Activated T-helper 2 cell treated with anti-CD3 and anti-CD28 coated beads, Interferon-gamma antibody, Interleukin-2, Interleukin-4, amounts not matched to agents 10 μg/mL and 5 μg/mL and 100 μg/mL, durations not matched to agents 14 hours and 24 hours and 36 hours (primary cell): ENCODE measurements around the gene CIITA. TPM values are rescaled to one million over a fixed set of nuclear protein-coding genes. Genes with fewer than 3 reads are reported as not detected.
"Not testable (repeated sequence)": the region's sequence is repeated elsewhere in the genome, so short reads cannot be mapped to it uniquely, and the experiment has no call there.

Experiments
- DNase-seq: peaks from one replicate; pipeline ENCODE4 v3.0.0; 2021; ENCODE audit warnings: low spot score
- H3K27ac Mint-ChIP-seq: one replicate; pipeline ENCODE4 v1.8.0; 2021; ENCODE audit warnings: mixed read lengths
- H3K27me3 Mint-ChIP-seq: one replicate; pipeline ENCODE4 v1.8.0; 2021; ENCODE audit warnings: low read depth, mixed read lengths
- H3K36me3 Mint-ChIP-seq: one replicate; pipeline ENCODE4 v1.8.0; 2021; ENCODE audit warnings: low read depth, mixed read lengths
- H3K4me1 Mint-ChIP-seq: one replicate; pipeline ENCODE4 v1.8.0; 2021; ENCODE audit warnings: low read depth, mixed read lengths
- H3K4me3 Mint-ChIP-seq: one replicate; pipeline ENCODE4 v1.8.0; 2021; ENCODE audit warnings: low read depth, mild to moderate bottlenecking, moderate library complexity, mixed read lengths
- H3K9me3 Mint-ChIP-seq: one replicate; pipeline ENCODE4 v1.8.0; 2021; ENCODE audit warnings: mixed read lengths
- intact Hi-C: fragments of 100-400 bp; cut with micrococcal nuclease; formaldehyde crosslinking; loops from one replicate; pipeline ENCODE4 v1.15.1; 2023
- total RNA-seq: library from RNA; stranded (reverse); gene quantifications from 2 replicates; pipeline ENCODE4 v1.2.3, GENCODE V29; 2022

CIITA gene
- total RNA-seq, 1 donor from 2014 or later = 8.6 TPM

DNA sequence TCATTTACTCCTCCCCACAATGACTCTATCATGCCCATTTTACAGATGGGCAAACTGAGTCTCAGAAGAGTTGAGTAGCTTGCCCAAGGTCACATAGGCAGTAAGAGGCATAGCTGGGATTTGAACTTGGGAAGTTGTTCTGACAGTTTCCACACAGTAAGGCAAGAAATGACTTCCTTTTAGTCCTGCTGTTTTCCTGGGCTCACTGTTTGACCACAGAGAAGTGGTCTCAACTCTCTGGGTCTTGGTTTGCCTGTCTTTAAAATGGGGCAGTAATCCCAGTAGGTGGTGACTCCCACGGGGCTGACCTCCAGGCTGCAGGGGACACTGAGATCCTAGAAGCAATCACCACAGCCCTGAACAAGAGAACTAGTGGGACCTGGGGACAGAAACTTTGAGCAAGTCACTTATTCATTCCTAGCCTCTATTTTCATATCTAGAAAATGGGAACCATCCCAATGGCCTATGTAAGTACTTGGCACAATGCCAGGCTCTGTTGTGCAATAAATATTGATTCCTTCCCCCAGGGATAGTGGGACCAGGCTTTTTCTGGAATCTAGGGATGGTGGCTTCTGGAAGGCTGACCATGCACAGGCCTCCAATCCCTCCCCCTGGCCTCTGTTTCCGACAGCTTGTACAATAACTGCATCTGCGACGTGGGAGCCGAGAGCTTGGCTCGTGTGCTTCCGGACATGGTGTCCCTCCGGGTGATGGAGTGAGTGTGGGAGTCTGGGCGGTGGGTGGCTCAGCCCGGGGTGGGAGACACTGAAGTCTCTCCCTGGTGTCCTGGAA is 44.7 kb downstream of the CIITA start:
- intact Hi-C loops = no loop called here
- H3K27me3 Mint-ChIP-seq = no peaks in the 10 kb centered on the region
- peaks cover 9% of the 10 kb centered on the region for H3K4me1 Mint-ChIP-seq
- H3K4me3 Mint-ChIP-seq = no peak overlapping the region
- peaks cover 25% of the 10 kb centered on the region for H3K36me3 Mint-ChIP-seq
- no peaks in the 10 kb centered on the region for H3K9me3 Mint-ChIP-seq
- no peak overlapping the region for H3K27ac Mint-ChIP-seq
- DNase-seq = no peak

DNA sequence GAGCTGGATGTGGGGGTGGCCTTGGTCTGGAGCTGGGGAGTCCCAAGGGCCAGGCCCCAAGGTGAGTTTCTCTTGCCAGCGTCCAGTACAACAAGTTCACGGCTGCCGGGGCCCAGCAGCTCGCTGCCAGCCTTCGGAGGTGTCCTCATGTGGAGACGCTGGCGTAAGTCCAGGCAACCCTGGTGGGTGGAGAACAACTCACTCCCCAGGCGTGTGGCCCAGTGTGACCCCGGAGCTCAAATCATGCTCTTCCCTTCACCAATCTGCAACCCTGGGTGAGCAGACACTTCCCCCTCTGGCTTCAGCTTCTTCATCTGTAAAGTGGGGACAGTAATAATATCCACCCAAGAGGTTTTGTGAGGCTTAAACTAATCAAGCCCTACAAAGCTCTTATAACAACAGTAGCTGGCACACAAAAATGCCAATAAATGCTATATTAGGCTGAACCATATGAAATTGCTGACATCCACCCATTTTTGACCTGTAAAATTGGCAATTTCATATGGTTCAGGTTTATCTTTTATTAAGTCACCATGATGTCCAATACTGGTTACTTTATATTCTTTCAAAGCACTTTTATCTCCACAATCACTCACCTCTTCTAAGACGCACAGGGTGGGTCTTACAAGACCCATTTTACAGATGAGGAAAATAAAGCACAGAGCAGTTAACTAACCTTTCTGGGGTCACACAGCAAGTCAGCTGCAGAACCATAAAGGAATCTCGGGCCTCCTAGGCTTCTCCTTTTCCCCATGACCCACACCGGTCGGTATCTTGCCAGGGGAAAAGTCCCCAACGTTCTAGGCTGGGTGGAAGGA is 45.5 kb downstream of the CIITA start:
- DNase-seq = no peak
- Mint-ChIP-seq H3K27me3 (no peaks in the 10 kb centered on the region), H3K4me1 (peaks cover 8% of the 10 kb centered on the region), H3K27ac (no peak overlapping the region), H3K36me3 (peaks cover 26% of the 10 kb centered on the region), H3K4me3 (no peak overlapping the region), H3K9me3 (no peaks in the 10 kb centered on the region)
- intact Hi-C loops = no loop called here

DNA sequence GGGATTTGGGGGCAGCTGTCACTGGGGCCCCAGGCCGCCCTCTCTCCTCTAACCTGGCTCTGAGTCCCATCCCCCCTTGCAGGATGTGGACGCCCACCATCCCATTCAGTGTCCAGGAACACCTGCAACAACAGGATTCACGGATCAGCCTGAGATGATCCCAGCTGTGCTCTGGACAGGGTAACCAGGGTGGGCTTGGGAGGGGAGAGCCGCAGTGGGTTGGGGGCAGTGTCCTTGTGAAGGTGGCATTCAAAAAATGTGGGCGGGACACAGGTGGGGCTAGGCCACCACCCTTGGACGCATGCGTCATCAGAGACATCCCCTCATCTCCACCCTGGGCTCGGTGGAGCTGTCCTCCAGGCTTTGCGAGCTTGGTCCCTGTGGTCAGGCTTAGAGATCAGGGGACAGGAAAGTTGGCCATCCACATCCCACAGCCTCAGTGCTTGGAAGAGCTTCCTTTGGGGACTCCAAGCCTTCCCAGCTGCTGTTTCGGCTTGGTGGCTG is 46.2 kb downstream of the CIITA start:
- Mint-ChIP-seq H3K4me1 (peaks cover 6% of the 10 kb centered on the region), H3K36me3 (peaks cover 30% of the 10 kb centered on the region), H3K27me3 (no peaks in the 10 kb centered on the region), H3K27ac (no peak overlapping the region), H3K4me3 (no peak overlapping the region), H3K9me3 (no peaks in the 10 kb centered on the region)
- no peak for DNase-seq
- intact Hi-C loops = no loop called here

DNA sequence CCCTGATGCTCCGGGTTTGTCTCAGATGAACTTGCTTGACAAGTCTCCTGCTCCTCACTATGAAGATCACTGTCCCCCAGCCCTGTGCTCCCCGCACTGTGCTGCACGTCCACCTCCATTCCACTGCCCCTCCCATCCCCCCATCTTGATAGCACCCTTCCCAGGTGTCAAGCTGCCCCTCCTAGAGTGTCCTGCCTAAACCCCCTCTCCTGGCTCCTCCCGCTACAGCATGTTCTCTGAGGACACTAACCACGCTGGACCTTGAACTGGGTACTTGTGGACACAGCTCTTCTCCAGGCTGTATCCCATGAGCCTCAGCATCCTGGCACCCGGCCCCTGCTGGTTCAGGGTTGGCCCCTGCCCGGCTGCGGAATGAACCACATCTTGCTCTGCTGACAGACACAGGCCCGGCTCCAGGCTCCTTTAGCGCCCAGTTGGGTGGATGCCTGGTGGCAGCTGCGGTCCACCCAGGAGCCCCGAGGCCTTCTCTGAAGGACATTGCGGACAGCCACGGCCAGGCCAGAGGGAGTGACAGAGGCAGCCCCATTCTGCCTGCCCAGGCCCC is 46.7 kb downstream of the CIITA start:
- H3K4me3 Mint-ChIP-seq = no peak overlapping the region
- H3K36me3 Mint-ChIP-seq = peaks cover 30% of the 10 kb centered on the region
- H3K4me1 Mint-ChIP-seq = peaks cover 2% of the 10 kb centered on the region
- no peak for DNase-seq
- no peaks in the 10 kb centered on the region for H3K9me3 Mint-ChIP-seq
- H3K27ac Mint-ChIP-seq = no peak overlapping the region
- no peaks in the 10 kb centered on the region for H3K27me3 Mint-ChIP-seq
- intact Hi-C loops = no loop called here

DNA sequence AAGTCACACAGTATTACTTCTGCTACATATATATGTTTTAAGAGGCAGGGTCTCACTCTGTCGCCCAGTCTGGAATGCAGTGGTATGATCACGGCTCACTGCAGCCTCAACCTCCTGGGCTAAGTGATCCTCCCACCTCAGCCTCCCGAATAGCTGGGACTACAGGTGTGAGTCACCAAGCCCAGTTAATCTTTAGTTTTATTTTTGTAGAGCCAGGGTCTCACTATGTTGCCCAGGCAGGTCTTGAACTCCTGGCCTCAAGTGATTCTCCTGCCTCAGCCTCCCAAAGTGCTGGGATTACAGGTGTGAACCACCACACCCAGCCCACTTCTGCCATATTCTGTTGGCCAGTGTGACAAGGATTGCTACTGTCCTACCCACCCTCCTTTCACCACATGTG is 48.3 kb downstream of the CIITA start:
- DNase-seq, H3K9me3 Mint-ChIP-seq, H3K4me1 Mint-ChIP-seq, H3K27me3 Mint-ChIP-seq, H3K27ac Mint-ChIP-seq, intact Hi-C loops, H3K4me3 Mint-ChIP-seq: not testable (repeated sequence)
- H3K36me3 Mint-ChIP-seq = peaks cover 30% of the 10 kb centered on the region

DNA sequence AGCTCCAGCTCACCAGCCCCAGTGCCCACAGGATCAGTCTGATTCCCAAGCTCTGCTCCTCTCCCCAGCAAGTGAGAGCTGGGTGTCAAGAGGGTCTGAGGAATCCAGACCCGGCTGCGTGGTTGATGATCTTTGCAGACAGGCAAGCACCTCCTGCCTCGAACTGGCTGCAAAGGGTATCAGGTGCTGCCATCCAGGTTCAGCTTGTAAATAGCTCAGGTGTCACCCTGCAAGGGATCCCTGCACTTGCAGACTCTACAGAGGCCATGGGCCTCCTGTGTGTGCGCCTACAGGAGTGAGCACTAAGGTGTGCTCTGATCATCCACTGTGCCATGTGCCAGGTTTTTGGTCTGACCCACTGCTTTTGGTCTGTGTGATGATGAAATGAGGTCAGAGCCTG is 49.1 kb downstream of the CIITA start:
- DNase-seq = no peak
- H3K4me3 Mint-ChIP-seq = no peak overlapping the region
- H3K27me3 Mint-ChIP-seq = no peaks in the 10 kb centered on the region
- no peaks in the 10 kb centered on the region for H3K9me3 Mint-ChIP-seq
- intact Hi-C loops = no loop called here
- peaks cover 2% of the 10 kb centered on the region for H3K4me1 Mint-ChIP-seq
- no peak overlapping the region for H3K27ac Mint-ChIP-seq
- H3K36me3 Mint-ChIP-seq = peaks cover 32% of the 10 kb centered on the region

DNA sequence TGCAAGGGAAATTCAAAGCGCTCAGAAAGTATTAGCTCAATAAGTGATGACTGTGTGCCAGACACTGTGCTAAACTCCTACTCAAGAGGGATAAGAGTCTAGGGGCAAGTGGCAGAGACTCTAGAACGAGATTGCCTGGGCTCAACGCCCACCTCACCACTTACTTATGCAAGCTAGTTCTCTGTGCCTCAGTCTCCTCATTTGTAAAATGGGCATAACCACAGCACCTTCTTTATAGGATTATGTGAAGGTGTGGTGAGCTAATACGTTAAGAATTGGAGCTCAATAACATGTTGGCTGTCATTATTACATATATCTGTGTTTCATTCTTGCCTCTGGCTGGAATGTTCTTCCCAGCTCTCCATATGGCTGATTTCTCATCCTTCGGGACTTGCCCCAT is 49.9 kb downstream of the CIITA start:
- H3K9me3 Mint-ChIP-seq = no peaks in the 10 kb centered on the region
- H3K4me1 Mint-ChIP-seq = peaks cover 2% of the 10 kb centered on the region
- DNase-seq = no peak
- intact Hi-C loops = no loop called here
- H3K36me3 Mint-ChIP-seq = peaks cover 39% of the 10 kb centered on the region
- H3K27ac Mint-ChIP-seq = no peak overlapping the region
- H3K4me3 Mint-ChIP-seq = no peak overlapping the region
- no peaks in the 10 kb centered on the region for H3K27me3 Mint-ChIP-seq

DNA sequence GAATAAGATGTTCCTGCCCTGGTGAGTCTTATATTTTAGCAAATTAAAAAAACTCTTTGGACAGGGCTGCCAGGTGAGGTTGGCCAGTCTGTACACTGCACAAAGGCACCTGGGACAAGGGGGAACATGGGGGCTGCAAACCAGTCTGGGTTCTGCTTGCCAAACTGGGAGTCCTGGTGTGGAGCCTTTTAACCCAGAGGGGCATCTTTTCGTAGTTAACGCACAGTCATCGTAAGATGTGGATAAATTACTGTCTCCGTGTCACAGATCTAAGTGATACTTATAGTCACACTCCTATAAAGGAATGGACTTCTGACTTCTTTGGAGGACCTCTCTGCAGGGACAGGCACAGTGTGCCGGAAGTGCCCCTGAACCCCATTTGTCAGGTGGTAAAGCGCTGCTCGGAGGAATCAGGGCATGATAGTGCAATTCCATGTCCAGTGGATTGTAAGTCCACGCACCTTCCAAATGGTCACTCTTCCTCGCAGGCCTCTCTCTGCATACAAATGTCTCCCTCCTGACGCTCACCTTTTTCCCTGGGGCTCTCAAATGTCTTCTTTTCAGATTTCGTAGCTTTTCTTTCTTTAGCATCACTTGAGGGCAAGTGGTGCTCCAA is 50.6 kb downstream of the CIITA start:
- no peak for DNase-seq
- H3K27ac Mint-ChIP-seq = no peak overlapping the region
- peaks cover 39% of the 10 kb centered on the region for H3K36me3 Mint-ChIP-seq
- H3K9me3 Mint-ChIP-seq = no peaks in the 10 kb centered on the region
- no peaks in the 10 kb centered on the region for H3K27me3 Mint-ChIP-seq
- peaks cover 2% of the 10 kb centered on the region for H3K4me1 Mint-ChIP-seq
- H3K4me3 Mint-ChIP-seq = no peak overlapping the region
- intact Hi-C loops = no loop called here

DNA sequence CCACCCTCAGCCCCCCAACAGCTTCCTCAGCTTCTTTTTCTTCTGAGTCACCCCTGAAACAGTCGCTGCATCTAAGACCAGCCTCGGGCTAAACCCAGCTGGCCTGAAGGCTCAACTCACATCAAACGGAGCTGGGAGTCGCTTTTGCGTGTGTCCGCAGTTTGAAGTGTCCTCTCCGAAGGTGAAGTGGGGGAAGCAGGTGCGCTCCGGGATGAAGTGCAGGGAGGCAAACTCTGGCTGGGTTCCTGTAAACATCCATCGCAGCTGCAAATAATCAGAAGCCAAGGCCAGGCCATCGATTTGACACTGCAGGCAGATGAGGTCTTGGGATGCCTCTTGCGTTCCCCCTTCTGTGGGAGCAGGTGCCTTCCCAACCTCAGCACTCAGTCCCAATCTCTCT is 52.1 kb downstream of the CIITA start:
- H3K4me1 Mint-ChIP-seq, H3K4me3 Mint-ChIP-seq, DNase-seq, H3K27me3 Mint-ChIP-seq, H3K9me3 Mint-ChIP-seq, intact Hi-C loops, H3K27ac Mint-ChIP-seq: not testable (repeated sequence)
- H3K36me3 Mint-ChIP-seq = peaks cover 40% of the 10 kb centered on the region

DNA sequence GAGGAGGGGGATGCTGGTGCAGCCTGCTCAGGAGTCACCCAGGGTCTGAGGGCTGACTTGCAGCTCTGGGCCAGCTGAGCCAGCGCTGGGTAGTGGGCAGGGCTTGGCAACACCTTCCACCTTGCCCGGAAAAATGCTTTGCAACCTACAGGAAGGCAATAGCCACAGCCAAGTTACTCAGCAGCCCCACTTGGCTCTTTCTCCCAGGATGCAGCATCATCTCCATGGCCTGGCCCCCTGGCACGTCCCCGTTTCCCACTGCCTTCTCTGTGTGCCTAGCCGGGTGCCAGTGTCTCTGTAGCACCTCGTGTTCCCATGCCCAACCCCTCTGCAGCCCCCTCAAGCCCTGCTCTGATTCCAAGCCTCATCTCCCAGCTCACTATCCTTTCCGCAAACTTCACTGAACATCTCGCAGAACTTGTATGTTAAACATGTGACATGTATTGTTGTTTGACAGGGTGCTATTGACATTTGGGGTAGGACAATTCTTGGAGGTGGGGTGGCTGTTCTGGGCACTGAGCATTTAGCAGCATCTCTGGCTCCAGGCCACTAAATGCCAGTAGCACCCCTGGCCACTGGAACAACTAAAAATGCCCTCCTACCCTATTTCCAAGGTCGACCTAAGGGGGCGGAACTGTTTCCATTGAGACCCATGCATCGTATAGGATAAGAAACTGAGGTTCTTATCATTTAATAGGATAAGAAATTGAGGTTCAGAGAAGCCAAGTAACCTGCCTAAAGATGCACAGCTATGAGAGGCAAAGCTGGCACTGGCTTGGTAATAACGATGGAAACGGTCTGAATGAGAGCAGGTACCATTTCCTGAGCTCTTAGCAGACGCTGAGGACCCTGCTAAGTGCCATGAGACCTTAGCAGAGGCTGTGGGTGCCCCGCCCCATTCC is 53.1 kb downstream of the CIITA start:
- no peaks in the 10 kb centered on the region for H3K9me3 Mint-ChIP-seq
- H3K27ac Mint-ChIP-seq = no peak overlapping the region
- H3K36me3 Mint-ChIP-seq = peaks cover 41% of the 10 kb centered on the region
- DNase-seq = no peak
- H3K4me3 Mint-ChIP-seq = no peak overlapping the region
- H3K4me1 Mint-ChIP-seq = peaks cover 11% of the 10 kb centered on the region
- no peaks in the 10 kb centered on the region for H3K27me3 Mint-ChIP-seq
- intact Hi-C loops = no loop called here

DNA sequence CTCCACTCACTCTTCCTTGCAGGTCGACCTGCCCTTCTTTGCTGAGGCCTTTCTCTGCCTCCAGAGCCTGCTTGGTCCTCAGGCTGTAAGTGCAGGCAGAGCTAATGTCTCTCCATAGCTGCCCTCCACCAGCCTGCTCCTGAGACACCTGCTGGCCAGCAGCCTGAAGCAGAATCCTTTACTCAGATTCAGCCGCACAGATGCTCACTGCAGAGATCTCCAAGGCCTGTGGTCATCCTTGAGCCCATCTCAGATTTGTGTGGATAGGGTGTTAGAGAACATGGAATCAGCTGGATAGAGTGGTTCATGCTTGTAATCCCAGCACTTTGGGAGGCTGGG is 53.7 kb downstream of the CIITA start:
- H3K36me3 Mint-ChIP-seq = peaks cover 41% of the 10 kb centered on the region
- no peak overlapping the region for H3K27ac Mint-ChIP-seq
- no peak overlapping the region for H3K4me3 Mint-ChIP-seq
- H3K4me1 Mint-ChIP-seq = peaks cover 14% of the 10 kb centered on the region
- H3K9me3 Mint-ChIP-seq = no peaks in the 10 kb centered on the region
- DNase-seq = no peak
- no peaks in the 10 kb centered on the region for H3K27me3 Mint-ChIP-seq
- intact Hi-C loops = no loop called here

DNA sequence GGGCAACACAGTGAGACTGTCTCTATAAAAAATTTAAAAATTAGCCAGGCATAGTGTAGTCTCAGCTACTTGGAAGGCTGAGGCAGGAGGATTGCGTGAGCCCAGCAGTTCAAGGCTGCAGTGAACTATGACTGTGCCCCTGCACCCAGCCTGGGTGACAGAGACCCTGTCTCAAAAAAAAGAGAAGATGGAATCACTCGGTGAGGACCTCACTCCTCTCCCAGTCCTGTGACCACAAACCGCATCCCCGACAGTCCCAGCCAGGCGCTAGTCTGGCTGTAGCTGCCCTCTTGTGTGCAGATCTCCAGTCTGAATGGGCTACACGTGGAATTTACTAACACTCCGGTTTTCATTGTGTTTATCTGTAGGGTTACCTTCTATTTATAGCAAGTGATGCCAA is 54.1 kb downstream of the CIITA start:
- no peaks in the 10 kb centered on the region for H3K27me3 Mint-ChIP-seq
- no peak overlapping the region for H3K27ac Mint-ChIP-seq
- H3K4me3 Mint-ChIP-seq = no peak overlapping the region
- intact Hi-C loops = no loop called here
- H3K36me3 Mint-ChIP-seq = peaks cover 44% of the 10 kb centered on the region
- DNase-seq = no peak
- peaks cover 17% of the 10 kb centered on the region for H3K4me1 Mint-ChIP-seq
- H3K9me3 Mint-ChIP-seq = no peaks in the 10 kb centered on the region
